GM13976 (cell line): ENCODE measurements around the gene PRDM13.
"Not testable (repeated sequence)": the region's sequence is repeated elsewhere in the genome, so short reads cannot be mapped to it uniquely, and the experiment has no call there.

Source experiments
- DNase-seq: peaks from one replicate; pipeline ENCODE4 v3.0.0; 2012; ENCODE audit warnings: low spot score
- CTCF ChIP-seq: IDR thresholded peaks from 2 replicates; pipeline ENCODE4 v1.5.1; 2012; ENCODE audit warnings: borderline replicate concordance, mild to moderate bottlenecking; ENCODE audit not compliant: insufficient read depth; ENCODE audit errors: extremely low read depth, missing control alignments, control extremely low read depth
- in situ Hi-C: fragments of 300-500 bp; cut with MboI; formaldehyde crosslinking; loops from one replicate; pipeline ENCODE4 v1.12.0; 2022; ENCODE audit warnings: low sequenced_read_pairs, mixed read lengths, inconsistent platforms; ENCODE audit not compliant: unreplicated experiment

PRDM13 gene

GRCh38 chr6:99641270-99641669, 34.6 kb downstream of the PRDM13 start:
- DNase-seq = no peak
- TF ChIP-seq CTCF = no peak
- in situ Hi-C loops = no loop called here

GRCh38 chr6:99645986-99646385, 39.4 kb downstream of the PRDM13 start:
- DNase-seq = no peak
- no peak for TF ChIP-seq CTCF
- in situ Hi-C loops = no loop called here

DNA sequence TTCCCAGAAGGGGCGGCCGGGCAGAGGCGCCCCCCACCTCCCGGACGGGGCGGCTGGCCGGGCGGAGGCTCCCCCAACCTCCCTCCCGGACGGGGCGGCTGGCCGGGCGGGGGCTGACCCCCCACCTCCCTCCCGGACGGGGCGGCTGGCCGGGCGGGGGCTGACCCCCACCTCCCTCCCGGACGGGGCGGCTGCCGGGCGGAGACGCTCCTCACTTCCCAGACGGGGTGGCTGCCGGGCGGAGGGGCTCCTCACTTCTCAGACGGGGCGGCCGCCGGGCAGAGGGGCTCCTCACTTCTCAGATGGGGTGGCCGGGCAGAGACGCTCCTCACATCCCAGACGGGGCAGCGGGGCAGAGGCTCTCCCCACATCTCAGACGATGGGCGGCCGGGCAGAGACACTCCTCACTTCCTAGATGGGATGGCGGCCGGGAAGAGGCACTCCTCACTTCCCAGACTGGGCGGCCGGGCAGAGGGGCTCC, 43.5 kb downstream of the PRDM13 start:
- DNase-seq, in situ Hi-C loops: not testable (repeated sequence)

- in situ Hi-C loops = no loop called here
- DNase-seq = no peak
- TF ChIP-seq CTCF = no peak
Observed at GRCh38 chr6:99660206-99660605, 53.6 kb downstream of the PRDM13 start.

- TF ChIP-seq CTCF = no peak
- in situ Hi-C loops = no loop called here
Observed at GRCh38 chr6:99661870-99662269, 55.2 kb downstream of the PRDM13 start.

GRCh38 chr6:99662616-99663015, 56.0 kb downstream of the PRDM13 start:
- in situ Hi-C loops = no loop called here
- no peak for TF ChIP-seq CTCF
- DNase-seq = no peak

More at GRCh38 chr6:99661870-99662269, 55.2 kb downstream of the PRDM13 start:
- no peak for DNase-seq
